ENCODE data around the gene SGF29.
A peak's percentile ranks its signal among the peaks of the same experiment; 100 is the strongest.
"Not testable (repeated sequence)": the region's sequence is repeated elsewhere in the genome, so short reads cannot be mapped to it uniquely, and the experiment has no call there.

Gene SGF29

DNA sequence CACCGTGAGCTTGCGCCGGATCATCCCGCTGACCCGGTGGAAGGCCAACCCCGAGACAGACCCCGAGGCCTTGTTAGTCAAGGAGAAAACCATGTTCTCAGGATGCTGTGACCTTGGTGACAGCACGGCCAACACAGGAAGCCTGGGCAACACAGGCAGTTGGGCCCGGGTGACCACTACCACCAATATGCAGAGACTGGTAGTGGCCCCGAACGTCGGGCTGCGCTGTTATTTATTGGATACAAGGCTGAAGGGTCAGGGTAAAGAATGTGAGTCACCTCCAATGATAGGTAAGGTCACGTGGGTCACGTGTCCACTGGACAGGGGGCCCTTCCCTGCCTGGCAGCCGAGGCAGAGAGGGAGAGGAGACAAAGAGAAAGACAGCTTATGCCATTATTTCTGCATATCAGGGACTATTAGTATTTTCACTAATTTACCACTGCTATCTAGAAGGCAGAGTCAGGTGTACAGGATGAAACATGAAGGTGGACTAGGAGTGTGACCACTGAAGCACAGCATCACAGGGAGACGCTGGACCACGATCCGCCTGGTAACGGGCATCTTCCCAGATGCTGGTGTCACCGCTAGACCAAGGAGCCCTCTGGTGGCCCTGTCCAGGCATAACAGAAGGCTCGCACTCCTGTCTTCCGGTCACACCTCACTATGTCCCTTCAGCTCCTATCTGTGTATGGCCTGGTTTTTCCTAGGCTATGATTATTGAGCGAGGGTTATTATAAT is 61.9 kb downstream of the SGF29 start:
- not testable (repeated sequence) for H3K9me3 ChIP-seq (ENCODE audit: control insufficient read depth, low read length); H3K36me3 ChIP-seq (ENCODE audit: control insufficient read depth, insufficient read depth, low read length); H3K27me3 ChIP-seq (ENCODE audit: control insufficient read depth, insufficient read depth, low read length); H3K9ac ChIP-seq (ENCODE audit: low read length); H3K4me3 ChIP-seq (ENCODE audit: low read length); H3K4me1 ChIP-seq (ENCODE audit: control insufficient read depth, insufficient read depth, low read length)

DNA sequence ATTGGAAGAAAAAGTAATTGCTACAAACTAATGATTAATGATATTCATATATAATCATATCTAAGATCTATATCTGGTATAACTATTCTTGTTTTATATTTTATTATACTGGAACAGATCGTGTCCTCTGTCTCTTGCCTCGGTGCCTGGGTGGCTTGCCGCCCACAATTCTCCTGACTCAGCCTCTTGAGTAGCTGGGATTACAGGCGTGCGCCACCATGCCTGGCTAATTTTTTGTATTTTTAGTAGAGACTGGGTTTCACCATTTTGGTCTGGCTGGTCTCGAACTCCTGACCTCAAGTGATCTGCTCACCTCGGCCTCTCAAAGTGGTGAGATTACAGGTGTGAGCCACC is 62.5 kb downstream of the SGF29 start:
- not testable (repeated sequence) for H3K9ac ChIP-seq (ENCODE audit: low read length); H3K4me1 ChIP-seq (ENCODE audit: control insufficient read depth, insufficient read depth, low read length); H3K36me3 ChIP-seq (ENCODE audit: control insufficient read depth, insufficient read depth, low read length); H3K9me3 ChIP-seq (ENCODE audit: control insufficient read depth, low read length); H3K27me3 ChIP-seq (ENCODE audit: control insufficient read depth, insufficient read depth, low read length); H3K4me3 ChIP-seq (ENCODE audit: low read length)

DNA sequence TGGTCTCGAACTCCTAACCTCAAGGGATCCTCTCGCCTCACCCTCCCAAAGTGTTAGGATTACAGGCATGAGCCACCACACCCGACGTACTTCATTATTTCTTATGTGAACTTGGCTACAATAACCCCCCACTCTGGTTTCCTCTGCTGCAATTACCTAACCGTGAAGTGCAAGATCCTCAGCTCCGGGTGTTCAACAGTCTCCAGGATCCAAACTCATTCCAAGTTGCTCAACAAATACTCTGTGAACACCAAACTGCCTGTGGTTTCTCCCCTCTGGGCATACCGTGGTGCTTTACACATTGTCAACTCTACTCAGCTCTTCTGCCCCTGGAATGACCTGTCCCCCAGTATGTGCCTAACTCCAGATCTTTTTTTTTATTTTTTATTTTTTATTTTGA is 62.9 kb downstream of the SGF29 start:
- Histone ChIP-seq H3K9me3 (ENCODE audit: control insufficient read depth, low read length) (no peaks in the 10 kb centered on the region), H3K9ac (ENCODE audit: low read length) (no peak overlapping the region), H3K4me1 (ENCODE audit: control insufficient read depth, insufficient read depth, low read length) (no peaks in the 10 kb centered on the region), H3K4me3 (ENCODE audit: low read length) (no peak overlapping the region), H3K36me3 (ENCODE audit: control insufficient read depth, insufficient read depth, low read length) (no peaks in the 10 kb centered on the region), H3K27me3 (ENCODE audit: control insufficient read depth, insufficient read depth, low read length) (no peaks in the 10 kb centered on the region)

DNA sequence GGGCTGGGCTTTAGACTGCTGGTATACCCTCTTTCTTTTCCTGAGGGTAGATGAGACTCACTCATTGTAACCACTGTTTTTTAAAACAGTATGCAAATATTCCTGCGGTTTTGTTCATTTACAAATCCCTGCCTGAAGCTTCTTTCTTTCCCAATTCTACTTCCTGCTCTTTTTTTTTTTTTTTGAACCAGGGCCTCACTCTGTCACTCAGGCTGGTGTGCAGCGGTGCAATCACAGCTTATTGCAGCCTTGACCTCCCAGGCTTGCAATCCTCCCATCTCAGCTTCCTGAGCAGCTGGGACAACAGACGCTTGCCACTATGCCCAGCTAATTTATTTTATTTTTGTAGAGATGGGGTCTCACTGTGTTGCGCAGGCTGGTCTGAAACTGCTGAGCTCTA is 64.2 kb downstream of the SGF29 start:
- no peak overlapping the region for H3K9ac ChIP-seq (ENCODE audit: low read length)
- no peaks in the 10 kb centered on the region for H3K9me3 ChIP-seq (ENCODE audit: control insufficient read depth, low read length)
- no peaks in the 10 kb centered on the region for H3K27me3 ChIP-seq (ENCODE audit: control insufficient read depth, insufficient read depth, low read length)
- no peaks in the 10 kb centered on the region for H3K4me1 ChIP-seq (ENCODE audit: control insufficient read depth, insufficient read depth, low read length)
- H3K4me3 ChIP-seq (ENCODE audit: low read length), result no peak overlapping the region
- no peaks in the 10 kb centered on the region for H3K36me3 ChIP-seq (ENCODE audit: control insufficient read depth, insufficient read depth, low read length)

DNA sequence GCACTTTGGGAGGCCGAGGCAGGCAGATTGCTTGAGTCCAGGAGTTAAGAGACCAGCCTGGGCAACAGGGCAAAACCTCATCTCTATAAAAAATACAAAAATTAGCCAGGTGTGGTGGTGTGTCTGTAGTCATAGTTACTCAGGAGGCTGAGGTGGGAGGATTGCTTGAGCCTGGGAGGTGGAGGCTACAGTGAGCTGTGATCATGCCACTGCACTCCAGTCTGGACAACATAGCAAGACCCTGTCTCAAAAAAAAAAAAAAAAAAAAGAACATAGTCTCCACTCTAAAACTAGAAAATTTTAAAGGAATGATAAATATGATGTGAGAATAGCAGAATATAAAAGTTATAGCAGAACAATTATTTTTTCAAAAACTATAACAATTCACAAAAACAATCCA is 66.6 kb downstream of the SGF29 start:
- H3K9ac ChIP-seq (ENCODE audit: low read length); H3K4me1 ChIP-seq (ENCODE audit: control insufficient read depth, insufficient read depth, low read length); H3K9me3 ChIP-seq (ENCODE audit: control insufficient read depth, low read length); H3K4me3 ChIP-seq (ENCODE audit: low read length); H3K27me3 ChIP-seq (ENCODE audit: control insufficient read depth, insufficient read depth, low read length); H3K36me3 ChIP-seq (ENCODE audit: control insufficient read depth, insufficient read depth, low read length): not testable (repeated sequence)

DNA sequence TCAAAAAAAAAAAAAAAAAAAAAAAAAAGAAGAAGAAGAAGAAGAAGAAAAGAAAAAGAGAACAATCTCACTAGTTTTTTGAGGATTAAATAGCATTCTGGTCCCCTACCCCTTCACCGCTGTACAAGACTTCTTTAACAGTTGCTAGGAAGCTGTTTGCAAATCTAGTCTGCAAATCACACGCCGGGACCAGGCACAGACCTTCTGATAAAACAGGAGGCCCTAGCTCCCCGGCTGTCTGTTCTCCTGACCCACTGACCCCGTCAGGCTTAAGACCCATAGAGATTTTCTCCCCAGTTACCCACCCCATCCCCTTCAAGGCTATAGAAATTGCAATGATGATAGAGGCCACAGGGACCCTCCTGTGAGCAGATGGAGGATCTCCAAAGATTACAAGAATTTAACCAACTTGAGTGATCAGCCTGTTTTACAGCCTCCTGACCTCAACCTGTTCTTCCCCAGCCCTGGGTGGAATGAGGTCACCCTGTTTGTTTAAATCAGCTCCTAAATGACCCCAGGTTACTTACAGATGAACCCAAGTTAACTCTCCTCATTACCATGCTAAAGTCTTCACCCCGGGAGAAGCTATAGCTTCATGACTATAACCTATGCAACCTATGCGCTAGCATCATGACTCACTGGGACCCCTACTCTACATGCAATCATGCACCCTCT is 67.9 kb downstream of the SGF29 start:
- Histone ChIP-seq H3K36me3 (ENCODE audit: control insufficient read depth, insufficient read depth, low read length) (no peaks in the 10 kb centered on the region), H3K4me3 (ENCODE audit: low read length) (no peak overlapping the region), H3K27me3 (ENCODE audit: control insufficient read depth, insufficient read depth, low read length) (no peaks in the 10 kb centered on the region), H3K9ac (ENCODE audit: low read length) (no peak overlapping the region), H3K4me1 (ENCODE audit: control insufficient read depth, insufficient read depth, low read length) (no peaks in the 10 kb centered on the region), H3K9me3 (ENCODE audit: control insufficient read depth, low read length) (no peaks in the 10 kb centered on the region)

DNA sequence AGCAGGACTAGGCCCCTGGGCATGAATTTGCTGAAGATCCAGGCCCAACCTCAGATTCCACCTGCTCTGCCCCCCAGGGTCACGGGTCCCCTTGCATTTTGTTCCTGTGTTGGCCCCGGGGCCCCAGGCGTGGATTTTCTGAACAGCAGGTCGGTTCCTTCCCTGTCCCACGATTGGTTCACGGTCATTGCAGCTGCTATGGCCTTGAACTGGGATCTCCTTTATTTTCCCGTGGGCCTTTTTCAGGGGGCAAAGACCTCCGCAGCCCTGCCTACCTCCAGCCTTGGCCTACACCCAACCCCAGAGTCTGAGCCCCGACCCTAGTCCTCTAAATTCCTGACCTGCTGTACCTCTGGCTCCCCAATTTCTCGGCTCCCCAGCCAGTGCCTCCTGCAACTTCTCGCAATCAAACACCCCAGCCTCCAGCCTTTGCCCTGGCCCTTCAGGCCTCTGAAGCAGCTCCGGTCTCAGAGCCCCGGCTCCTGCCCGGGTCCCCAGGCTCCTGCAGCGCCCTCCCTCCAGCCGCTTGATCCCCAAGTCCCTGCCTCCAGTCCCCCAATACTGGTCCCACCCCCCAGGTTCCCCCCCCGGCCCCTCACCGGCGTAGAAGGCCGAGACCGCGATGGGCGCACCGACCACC is 68.9 kb downstream of the SGF29 start:
- H3K36me3 ChIP-seq (ENCODE audit: control insufficient read depth, insufficient read depth, low read length); H3K27me3 ChIP-seq (ENCODE audit: control insufficient read depth, insufficient read depth, low read length); H3K4me1 ChIP-seq (ENCODE audit: control insufficient read depth, insufficient read depth, low read length); H3K9me3 ChIP-seq (ENCODE audit: control insufficient read depth, low read length): not testable (repeated sequence)
- Histone ChIP-seq H3K9ac (ENCODE audit: low read length) (peak overlapping the region; percentile 55), H3K4me3 (ENCODE audit: low read length) (peak overlapping the region; percentile 17)

DNA sequence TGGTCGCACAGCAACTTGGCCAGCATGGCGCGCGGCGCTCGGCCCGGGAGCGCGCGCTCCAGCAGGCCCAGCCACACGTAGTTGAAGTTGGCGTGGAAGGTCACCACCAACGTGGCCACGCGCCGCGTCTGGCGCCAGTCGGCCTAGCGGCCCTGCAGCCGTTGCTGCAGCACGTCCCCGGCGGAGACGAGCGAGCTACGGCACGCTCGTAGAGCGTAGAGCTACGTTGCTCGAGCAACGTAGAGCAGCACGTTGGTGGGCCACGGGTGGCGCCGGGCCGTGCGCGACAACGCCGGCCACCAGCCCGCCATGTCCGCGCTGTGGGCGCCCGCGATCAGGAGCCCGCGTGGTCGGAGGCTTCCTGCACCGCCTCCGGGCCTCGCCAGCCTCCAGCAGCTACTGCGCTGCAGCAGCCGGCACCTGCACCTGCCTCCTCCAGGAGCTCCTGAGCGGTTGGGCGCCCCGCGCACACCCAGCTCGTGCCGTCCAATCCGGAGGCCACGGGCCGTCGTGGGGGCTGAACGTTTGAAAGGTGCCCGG is 69.5 kb downstream of the SGF29 start:
- no peaks in the 10 kb centered on the region for H3K9me3 ChIP-seq (ENCODE audit: control insufficient read depth, low read length)
- H3K4me3 ChIP-seq (ENCODE audit: low read length), result peak overlapping the region; percentile 17
- H3K4me1 ChIP-seq (ENCODE audit: control insufficient read depth, insufficient read depth, low read length), result no peaks in the 10 kb centered on the region
- no peaks in the 10 kb centered on the region for H3K27me3 ChIP-seq (ENCODE audit: control insufficient read depth, insufficient read depth, low read length)
- H3K36me3 ChIP-seq (ENCODE audit: control insufficient read depth, insufficient read depth, low read length), result no peaks in the 10 kb centered on the region
- H3K9ac ChIP-seq (ENCODE audit: low read length), result peak overlapping the region; percentile 55

DNA sequence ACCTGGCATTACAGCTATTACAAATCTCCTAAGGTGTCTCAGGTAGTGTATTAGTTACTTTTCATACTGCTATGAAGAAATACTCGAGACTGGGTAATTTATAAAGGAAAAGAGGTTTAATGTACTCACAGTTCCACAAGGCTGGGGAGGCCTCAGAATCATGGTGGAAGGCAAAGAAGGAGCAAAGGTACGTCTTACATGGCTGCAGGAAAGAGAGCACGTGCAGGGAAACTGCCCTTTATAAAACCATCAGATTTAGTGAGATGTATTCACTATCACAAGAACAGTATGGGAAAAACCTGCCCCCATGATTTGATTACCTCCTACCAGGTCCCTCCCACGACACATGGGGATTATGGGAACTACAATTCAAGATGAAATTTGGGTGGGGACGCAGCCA is 77.2 kb downstream of the SGF29 start:
- H3K9me3 ChIP-seq (ENCODE audit: control insufficient read depth, low read length); H3K9ac ChIP-seq (ENCODE audit: low read length); H3K27me3 ChIP-seq (ENCODE audit: control insufficient read depth, insufficient read depth, low read length); H3K4me1 ChIP-seq (ENCODE audit: control insufficient read depth, insufficient read depth, low read length); H3K36me3 ChIP-seq (ENCODE audit: control insufficient read depth, insufficient read depth, low read length); H3K4me3 ChIP-seq (ENCODE audit: low read length): not testable (repeated sequence)

DNA sequence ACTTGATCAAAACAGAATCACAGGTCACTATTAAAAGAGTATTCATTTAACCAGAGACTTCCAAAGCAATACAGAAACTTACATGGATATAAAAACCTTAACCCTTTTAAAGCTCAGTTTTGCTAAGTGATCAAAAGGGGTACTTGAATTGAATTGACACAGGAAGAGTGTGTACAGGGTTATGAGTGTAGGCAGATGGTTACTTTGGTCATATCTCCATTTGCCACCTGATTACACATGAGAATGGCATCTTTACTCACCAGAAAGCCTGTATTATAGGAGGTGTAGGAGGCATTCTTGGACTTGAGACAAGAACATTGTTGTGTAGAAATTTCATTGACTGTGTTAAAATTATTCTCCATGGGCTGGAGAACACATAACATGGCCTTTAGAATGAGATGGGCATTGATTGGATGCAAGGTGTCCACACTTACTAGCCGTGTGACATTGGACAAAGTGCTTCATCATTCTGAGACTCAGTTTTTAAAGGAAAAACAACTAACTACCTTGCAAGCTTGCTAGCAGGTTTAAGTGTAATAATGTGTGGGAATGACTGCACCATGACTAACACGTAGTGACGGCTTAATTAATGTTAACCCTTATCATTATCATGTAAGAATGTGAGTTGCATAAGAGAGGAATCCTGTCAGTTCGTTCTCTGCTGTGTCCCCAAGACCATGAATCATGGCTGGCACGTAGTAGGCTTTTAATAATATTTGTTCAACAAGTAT is 82.5 kb downstream of the SGF29 start:
- not testable (repeated sequence) for H3K4me1 ChIP-seq (ENCODE audit: control insufficient read depth, insufficient read depth, low read length); H3K9me3 ChIP-seq (ENCODE audit: control insufficient read depth, low read length); H3K9ac ChIP-seq (ENCODE audit: low read length); H3K4me3 ChIP-seq (ENCODE audit: low read length); H3K27me3 ChIP-seq (ENCODE audit: control insufficient read depth, insufficient read depth, low read length); H3K36me3 ChIP-seq (ENCODE audit: control insufficient read depth, insufficient read depth, low read length)

DNA sequence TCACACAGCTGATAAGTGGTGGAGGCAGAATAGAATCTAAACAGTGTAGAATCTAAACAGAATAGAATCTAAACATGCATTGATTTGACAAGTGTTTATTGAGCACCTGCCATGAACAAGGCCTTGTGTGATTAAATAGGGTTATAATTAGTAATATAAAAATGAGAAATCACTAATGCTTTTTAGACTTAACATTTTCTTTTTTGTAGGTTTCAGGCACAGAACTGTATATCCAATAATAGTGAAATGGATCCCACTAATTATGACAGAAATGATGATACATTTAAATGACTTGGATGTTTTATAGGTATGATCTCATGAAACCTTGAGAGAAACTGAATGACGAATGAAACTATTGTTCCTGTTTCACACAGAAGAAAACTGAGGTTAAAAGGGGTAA is 84.0 kb downstream of the SGF29 start, which contains the start of gene NPIPB8:
TSS of gene NPIPB8 (plus strand) at position 301 of the 400 bp plus-strand sequence. CDS start 296 bp downstream, outside the sequence.
- not testable (repeated sequence) for H3K9me3 ChIP-seq (ENCODE audit: control insufficient read depth, low read length); H3K36me3 ChIP-seq (ENCODE audit: control insufficient read depth, insufficient read depth, low read length); H3K4me1 ChIP-seq (ENCODE audit: control insufficient read depth, insufficient read depth, low read length); H3K9ac ChIP-seq (ENCODE audit: low read length); H3K4me3 ChIP-seq (ENCODE audit: low read length); H3K27me3 ChIP-seq (ENCODE audit: control insufficient read depth, insufficient read depth, low read length)

DNA sequence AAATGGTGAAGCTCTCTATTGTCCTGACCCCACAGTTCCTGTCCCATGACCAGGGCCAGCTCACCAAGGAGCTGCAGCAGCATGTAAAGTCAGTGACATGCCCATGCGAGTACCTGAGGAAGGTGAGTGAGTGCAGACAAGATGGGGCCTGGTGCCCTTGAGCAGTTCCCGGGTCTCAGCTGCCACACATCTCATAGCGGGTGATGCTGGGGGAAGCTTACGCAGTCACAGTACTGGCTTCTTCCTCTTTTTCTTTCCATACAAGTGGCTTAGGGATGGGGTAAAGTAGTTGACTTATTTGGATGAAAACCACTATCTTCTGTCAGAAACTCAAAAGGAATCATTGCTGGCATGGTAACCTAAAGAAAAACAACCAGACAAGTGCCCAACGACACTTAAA is 84.6 kb downstream of the SGF29 start:
- not testable (repeated sequence) for H3K9ac ChIP-seq (ENCODE audit: low read length); H3K27me3 ChIP-seq (ENCODE audit: control insufficient read depth, insufficient read depth, low read length); H3K9me3 ChIP-seq (ENCODE audit: control insufficient read depth, low read length); H3K4me3 ChIP-seq (ENCODE audit: low read length); H3K36me3 ChIP-seq (ENCODE audit: control insufficient read depth, insufficient read depth, low read length); H3K4me1 ChIP-seq (ENCODE audit: control insufficient read depth, insufficient read depth, low read length)
